Lung (tissue), 12 donors: ENCODE data around the gene SUSD4. TPM values are rescaled to one million over a fixed set of nuclear protein-coding genes. Genes with fewer than 3 reads are reported as not detected.

Source experiments
- ATAC-seq: fragments of 200-7000 bp; cut with Tn5 transposase; one replicate; pipeline ENCODE4 v1.9.1; 2020; ENCODE audit warnings: moderate number of reproducible peaks; ENCODE audit not compliant: insufficient read depth, low FRiP score
- DNase-seq, 3 donors: peaks; one replicate each; pipeline ENCODE4 v3.0.0-alpha.2; 2013 to 2017
- H3K27ac ChIP-seq, 2 donors: one replicate each; pipeline ENCODE4 v1.5.1; 2013; ENCODE audit warnings: mild to moderate bottlenecking in 2 of 2, moderate library complexity in 2 of 2, control low read depth in 1 of 2, inconsistent platforms in 1 of 2, low read depth in 1 of 2, low read length in 1 of 2
- H3K27me3 ChIP-seq, 3 donors: one replicate each; pipeline ENCODE4 v1.5.1; 2013; ENCODE audit warnings: low read length in 2 of 3; ENCODE audit not compliant: control insufficient read depth in 3 of 3, insufficient read depth in 3 of 3
- H3K36me3 ChIP-seq, 4 donors: one replicate each; pipeline ENCODE4 v1.5.1; 2013; ENCODE audit warnings: low read length in 4 of 4, mild to moderate bottlenecking in 1 of 4, moderate library complexity in 1 of 4; ENCODE audit not compliant: control insufficient read depth in 4 of 4, insufficient read depth in 4 of 4
- H3K4me1 ChIP-seq, 5 donors: one replicate each; pipeline ENCODE4 v1.5.1; 2013; ENCODE audit warnings: low read length in 5 of 5, mild to moderate bottlenecking in 2 of 5, moderate library complexity in 1 of 5; ENCODE audit not compliant: control insufficient read depth in 5 of 5, insufficient read depth in 5 of 5
- H3K4me3 ChIP-seq: one replicate; pipeline ENCODE4 v1.5.1; 2013; ENCODE audit warnings: mild to moderate bottlenecking, control low read depth, moderate library complexity
- H3K9ac ChIP-seq, 2 donors: one replicate each; pipeline ENCODE4 v1.5.1; 2013; ENCODE audit warnings: low read length in 2 of 2, control low read depth in 1 of 2; ENCODE audit not compliant: insufficient read depth in 1 of 2
- H3K9me3 ChIP-seq, 4 donors: one replicate each; pipeline ENCODE4 v1.5.1; 2013; ENCODE audit warnings: low read length in 3 of 4, mild to moderate bottlenecking in 1 of 4, moderate library complexity in 1 of 4; ENCODE audit not compliant: control insufficient read depth in 4 of 4, insufficient read depth in 3 of 4
- CTCF ChIP-seq: IDR thresholded peaks from 2 replicates; pipeline ENCODE4 v1.5.1; 2012; ENCODE audit warnings: mild to moderate bottlenecking; ENCODE audit errors: control extremely low read depth, extremely low read depth
- WGBS, 2 donors: extraction: QIAGEN DNeasy Blood & Tissue Kit; methylation state at CpG; one replicate each; pipeline ENCODE4 v1.1.7; 2013; 5-methylcytosine and 5-hydroxymethylcytosine counted together
- polyA plus RNA-seq, 2 donors: library from polyadenylated mRNA; stranded (reverse); fragments of 200-250 nt; gene quantifications; one replicate each; pipeline ENCODE4 v1.2.1, GENCODE V29; 2013
- total RNA-seq, 2 donors: library from RNA; depleted of rRNA in 1 of 2; stranded (reverse); fragments of >200 nt in 1 of 2; gene quantifications; one replicate each; pipeline ENCODE4 v1.2.1, GENCODE V29; 2014 to 2021
- donor health status: control.
- donor health status: control.
- donor health status: Bipolar disorder and iron deficiency.
- donor health status: healthy.
- donor health status: DM: yes; HTN: yes; CAD: no.

SUSD4 gene
- total and polyA plus RNA-seq, 4 donors: 2.8 to 17.0 (median 4.9) TPM

- Histone ChIP-seq H3K4me1 (peaks cover 0 to 12% (median 0%) of the 10 kb centered on the region in 5 donors), H3K9me3 (no peaks in the 10 kb centered on the region), H3K27ac (no peak overlapping the region), H3K9ac (no peak overlapping the region), H3K27me3 (peaks cover 0 to 7% (median 0%) of the 10 kb centered on the region in 3 donors), H3K4me3 (no peak overlapping the region), H3K36me3 (no peaks in the 10 kb centered on the region)
- no peak for ATAC-seq
- DNase-seq: peak in 1 of 3 donors; percentile 13
- 86 to 87% methylated on average over 2 of the region's 2 CpGs for WGBS, 2 donors
- no peak for TF ChIP-seq CTCF
Measured at GRCh38 chr1:223348439-223348838, 15.5 kb downstream of the SUSD4 start.

- no peaks in the 10 kb centered on the region for H3K9me3 ChIP-seq
- H3K9ac ChIP-seq: no peak overlapping the region
- H3K27me3 ChIP-seq: peaks cover 0 to 1% (median 0%) of the 10 kb centered on the region in 3 donors
- H3K4me1 ChIP-seq: peaks cover 0 to 12% (median 0%) of the 10 kb centered on the region in 5 donors
- no peak overlapping the region for H3K27ac ChIP-seq
- DNase-seq (no peak), ATAC-seq (no peak)
- no peak for TF ChIP-seq CTCF
- H3K36me3 ChIP-seq: no peaks in the 10 kb centered on the region
- no peak overlapping the region for H3K4me3 ChIP-seq
- WGBS, 2 donors: 95 to 97% methylated on average over 4 of the region's 4 CpGs
Measured at GRCh38 chr1:223347583-223347982, 16.4 kb downstream of the SUSD4 start.

GRCh38 chr1:223346311-223346710 lies 17.7 kb downstream of the SUSD4 start:
- H3K27ac ChIP-seq: no peak overlapping the region
- TF ChIP-seq CTCF: no peak
- no peaks in the 10 kb centered on the region for H3K27me3 ChIP-seq
- 92 to 94% methylated on average over 4 of the region's 4 CpGs for WGBS, 2 donors
- DNase-seq: no peak
- no peaks in the 10 kb centered on the region for H3K9me3 ChIP-seq
- ATAC-seq: no peak
- H3K4me3 ChIP-seq: no peak overlapping the region
- H3K4me1 ChIP-seq: peaks cover 0 to 12% (median 0%) of the 10 kb centered on the region in 5 donors
- H3K9ac ChIP-seq: no peak overlapping the region
- H3K36me3 ChIP-seq: no peaks in the 10 kb centered on the region

- ATAC-seq: no peak
- 83 to 86% methylated on average over 4 of the region's 4 CpGs for WGBS, 2 donors
Measured at GRCh38 chr1:223345720-223346119, 18.3 kb downstream of the SUSD4 start.

More at GRCh38 chr1:223345720-223346119, 18.3 kb downstream of the SUSD4 start:
- Histone ChIP-seq H3K9ac (no peak overlapping the region), H3K36me3 (no peaks in the 10 kb centered on the region), H3K27ac (no peak overlapping the region), H3K4me1 (peaks cover 0 to 15% (median 0%) of the 10 kb centered on the region in 5 donors), H3K9me3 (no peaks in the 10 kb centered on the region), H3K27me3 (no peaks in the 10 kb centered on the region), H3K4me3 (no peak overlapping the region)
- TF ChIP-seq CTCF: no peak
- DNase-seq: no peak
